ENCODE measurements around the gene INTS7. TPM values are rescaled to one million over a fixed set of nuclear protein-coding genes. Genes with fewer than 3 reads are reported as not detected.

The INTS7 gene
- polyA plus RNA-seq = 10 to 100 TPM in 1 of 4 donors, 1 to 10 TPM in 3; 6.0 to 15.7 (median 7.3) TPM
- long read RNA-seq, donor 1 = 0 reads
- long read RNA-seq, donor 2, full-length matches to known transcripts = 2 of 2 reads
- long read RNA-seq, donor 2, partial matches to known transcripts = 0 of 2 reads
- long read RNA-seq, donor 2, other reads (novel, unspliced or antisense) = 0 of 2 reads
- long read RNA-seq, donor 3 = 0 reads
- long read RNA-seq, donor 4 = 0 reads
- long read RNA-seq, donor 5 = 0 reads
- long read RNA-seq, donor 6 = 0 reads
- long read RNA-seq, donor 7 = 0 reads
- long read RNA-seq, donor 8 = 0 reads
- long read RNA-seq, donor 9, partial matches to known transcripts = 0 of 2 reads
- long read RNA-seq, donor 9, other reads (novel, unspliced or antisense) = 0 of 2 reads
- long read RNA-seq, donor 10, full-length matches to known transcripts = 5 of 5 reads
- long read RNA-seq, donor 10, partial matches to known transcripts = 0 of 5 reads
- long read RNA-seq, donor 10, other reads (novel, unspliced or antisense) = 0 of 5 reads

GRCh38 chr1:212035123-212035834 lies at the start of gene INTS7, which contains the start of gene DTL:
Gene INTS7 (minus strand): TSS chr1:212035557. CDS start chr1:212035437, 120 bp downstream.
Gene DTL (plus strand): TSS chr1:212035748. CDS start chr1:212035891, 143 bp downstream.
- no peaks in the 10 kb centered on the region for H3K36me3 ChIP-seq (ENCODE audit: control insufficient read depth in 3 of 3, insufficient read depth in 2 of 3, low read depth in 1 of 3, low read length in 3 of 3)
- H3K4me3 ChIP-seq (ENCODE audit: low read depth in 1 of 3, low read length in 3 of 3) = peak within 1 kb of the TSS; percentile 49 to 89 (median 74)
- peak within 1 kb of the TSS; percentile 82 to 91 (median 83) for H3K27ac ChIP-seq (ENCODE audit: low read depth in 1 of 3, low read length in 2 of 3)
- DNase-seq (peak; percentile 99 to 100), FAIRE-seq (no peak)
- H3K9me3 ChIP-seq (ENCODE audit: control insufficient read depth in 2 of 2, insufficient read depth in 1 of 2, low read depth in 1 of 2, low read length in 1 of 2) = no peaks in the 10 kb centered on the region
- peaks cover 0 to 12% (median 0%) of the 10 kb centered on the region in 3 donors for H3K4me1 ChIP-seq (ENCODE audit: control insufficient read depth in 3 of 3, insufficient read depth in 2 of 3, low read depth in 1 of 3, low read length in 2 of 3)
- H3K27me3 ChIP-seq (ENCODE audit: control insufficient read depth in 3 of 3, insufficient read depth in 3 of 3, low read length in 3 of 3) = no peaks in the 10 kb centered on the region
- 0 to 1% (median 0%) methylated on average over 52 to 53 of the region's 53 CpGs for WGBS, 3 donors

DNA sequence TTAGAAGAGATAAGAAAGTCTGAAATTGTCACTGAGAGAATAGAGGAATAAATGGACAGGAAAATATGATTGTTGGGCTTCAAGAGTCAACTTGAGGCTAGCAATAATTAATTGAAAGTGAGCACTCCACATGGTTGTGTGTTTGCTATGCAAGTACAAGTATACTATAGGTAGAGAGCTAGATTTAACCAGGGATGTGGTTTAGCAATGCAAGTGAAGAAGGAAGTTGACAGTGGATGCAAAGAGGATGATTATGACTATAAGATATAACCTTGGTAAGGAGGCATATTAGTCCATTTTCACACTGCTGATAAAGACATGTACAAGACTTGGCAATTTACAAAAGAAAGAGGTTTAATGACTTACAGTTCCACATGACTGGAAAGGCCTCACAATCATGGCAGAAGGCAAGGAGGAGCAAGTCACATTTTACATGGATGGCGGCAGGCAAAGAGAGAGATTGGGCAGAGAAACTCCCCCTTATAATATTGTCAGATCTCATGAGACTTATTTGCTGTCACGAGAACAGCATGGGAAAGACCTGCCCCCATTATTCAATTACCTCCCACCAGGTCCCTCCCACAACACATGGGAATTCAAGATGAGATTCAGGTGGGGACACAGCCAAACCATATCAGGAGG lies 47.5 kb upstream of the INTS7 start:
- no peak overlapping the region for H3K4me3 ChIP-seq (ENCODE audit: low read depth in 1 of 3, low read length in 3 of 3)
- no peaks in the 10 kb centered on the region for H3K27me3 ChIP-seq (ENCODE audit: control insufficient read depth in 3 of 3, insufficient read depth in 3 of 3, low read length in 3 of 3)
- no peak for FAIRE-seq
- no peaks in the 10 kb centered on the region for H3K9me3 ChIP-seq (ENCODE audit: control insufficient read depth in 2 of 2, insufficient read depth in 1 of 2, low read depth in 1 of 2, low read length in 1 of 2)
- H3K36me3 ChIP-seq (ENCODE audit: control insufficient read depth in 3 of 3, insufficient read depth in 2 of 3, low read depth in 1 of 3, low read length in 3 of 3) = peaks cover 0 to 5% (median 0%) of the 10 kb centered on the region in 3 donors
- DNase-seq = no peak
- no peak overlapping the region for H3K27ac ChIP-seq (ENCODE audit: low read depth in 1 of 3, low read length in 2 of 3)
- peaks cover 0 to 3% (median 0%) of the 10 kb centered on the region in 3 donors for H3K4me1 ChIP-seq (ENCODE audit: control insufficient read depth in 3 of 3, insufficient read depth in 2 of 3, low read depth in 1 of 3, low read length in 2 of 3)
- 97 to 98% (median 98%) methylated on average over 2 of the region's 2 CpGs for WGBS, 3 donors

DNA sequence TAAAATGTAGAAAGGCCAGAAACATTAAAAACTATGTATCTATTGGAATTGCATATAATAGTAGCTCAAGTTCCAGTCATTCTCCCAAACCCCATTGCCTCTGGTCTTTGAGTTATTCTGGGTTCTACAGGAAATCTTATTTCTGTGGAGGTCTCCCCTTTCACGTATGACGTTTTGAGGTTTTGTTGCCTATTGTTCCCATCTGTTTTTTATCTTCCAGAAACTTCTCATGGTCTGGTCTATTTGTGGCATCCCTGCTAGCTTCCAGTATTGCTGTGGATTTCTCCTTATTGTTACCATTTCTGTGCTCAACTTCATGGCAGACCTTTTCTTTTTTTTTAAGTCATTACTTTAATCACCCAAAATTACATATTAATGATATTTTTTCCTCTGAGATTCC lies 43.5 kb upstream of the INTS7 start:
- Histone ChIP-seq H3K27ac (ENCODE audit: low read depth in 1 of 3, low read length in 2 of 3) (no peak overlapping the region), H3K36me3 (ENCODE audit: control insufficient read depth in 3 of 3, insufficient read depth in 2 of 3, low read depth in 1 of 3, low read length in 3 of 3) (peaks cover 0 to 5% (median 0%) of the 10 kb centered on the region in 3 donors), H3K4me3 (ENCODE audit: low read depth in 1 of 3, low read length in 3 of 3) (no peak overlapping the region), H3K27me3 (ENCODE audit: control insufficient read depth in 3 of 3, insufficient read depth in 3 of 3, low read length in 3 of 3) (no peaks in the 10 kb centered on the region), H3K4me1 (ENCODE audit: control insufficient read depth in 3 of 3, insufficient read depth in 2 of 3, low read depth in 1 of 3, low read length in 2 of 3) (peaks cover 0 to 3% (median 0%) of the 10 kb centered on the region in 3 donors), H3K9me3 (ENCODE audit: control insufficient read depth in 2 of 2, insufficient read depth in 1 of 2, low read depth in 1 of 2, low read length in 1 of 2) (no peaks in the 10 kb centered on the region)
- FAIRE-seq (no peak), DNase-seq (no peak)
- WGBS, 3 donors = 89 to 98% (median 97%) methylated on average over 2 of the region's 2 CpGs

DNA sequence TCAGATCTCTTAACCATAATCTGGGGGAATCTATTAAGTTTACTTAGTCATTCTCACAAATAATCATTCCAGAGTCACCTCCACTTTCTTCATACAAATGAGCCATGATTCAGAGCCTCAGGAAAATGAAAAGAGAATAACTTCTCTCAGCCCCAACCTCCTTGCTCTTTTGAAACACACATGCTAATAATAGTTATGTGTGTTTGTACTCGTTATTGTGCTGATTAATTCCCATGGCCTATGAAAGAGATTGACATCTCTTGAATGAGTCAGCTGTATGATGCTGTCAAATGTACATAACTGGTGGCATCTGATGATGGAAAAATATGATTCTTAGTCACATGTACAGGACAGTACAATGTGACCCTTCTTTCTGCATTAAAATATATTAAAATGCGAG lies 41.7 kb upstream of the INTS7 start:
- H3K4me3 ChIP-seq (ENCODE audit: low read depth in 1 of 3, low read length in 3 of 3) = no peak overlapping the region
- H3K27ac ChIP-seq (ENCODE audit: low read depth in 1 of 3, low read length in 2 of 3) = no peak overlapping the region
- no peaks in the 10 kb centered on the region for H3K9me3 ChIP-seq (ENCODE audit: control insufficient read depth in 2 of 2, insufficient read depth in 1 of 2, low read depth in 1 of 2, low read length in 1 of 2)
- peaks cover 0 to 3% (median 0%) of the 10 kb centered on the region in 3 donors for H3K4me1 ChIP-seq (ENCODE audit: control insufficient read depth in 3 of 3, insufficient read depth in 2 of 3, low read depth in 1 of 3, low read length in 2 of 3)
- H3K36me3 ChIP-seq (ENCODE audit: control insufficient read depth in 3 of 3, insufficient read depth in 2 of 3, low read depth in 1 of 3, low read length in 3 of 3) = peaks cover 0 to 2% (median 0%) of the 10 kb centered on the region in 3 donors
- DNase-seq = no peak
- no peaks in the 10 kb centered on the region for H3K27me3 ChIP-seq (ENCODE audit: control insufficient read depth in 3 of 3, insufficient read depth in 3 of 3, low read length in 3 of 3)
- no peak for FAIRE-seq
- 69 to 76% (median 74%) methylated on average over 2 of the region's 2 CpGs for WGBS, 3 donors

DNA sequence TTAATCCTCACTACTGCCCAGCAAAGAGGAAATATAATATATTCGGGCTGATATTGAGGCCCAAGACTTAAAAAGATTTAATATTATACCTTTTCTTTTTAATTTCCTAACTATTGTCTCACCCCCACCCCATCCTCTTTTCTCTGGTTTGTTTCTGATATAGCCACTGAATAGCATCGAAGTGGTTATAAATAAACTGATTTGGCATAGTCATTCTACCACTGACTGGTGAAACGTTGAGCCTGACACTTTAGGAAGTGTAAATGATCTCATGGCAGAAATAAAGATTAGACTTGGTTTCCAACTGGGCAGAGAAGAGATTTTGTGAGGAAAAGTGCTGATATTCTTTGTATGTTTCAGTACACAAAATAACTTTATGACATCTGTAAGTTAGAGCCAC lies 39.5 kb upstream of the INTS7 start:
- WGBS, 3 donors = 60 to 86% (median 73%) methylated on average over 3 of the region's 3 CpGs

DNA sequence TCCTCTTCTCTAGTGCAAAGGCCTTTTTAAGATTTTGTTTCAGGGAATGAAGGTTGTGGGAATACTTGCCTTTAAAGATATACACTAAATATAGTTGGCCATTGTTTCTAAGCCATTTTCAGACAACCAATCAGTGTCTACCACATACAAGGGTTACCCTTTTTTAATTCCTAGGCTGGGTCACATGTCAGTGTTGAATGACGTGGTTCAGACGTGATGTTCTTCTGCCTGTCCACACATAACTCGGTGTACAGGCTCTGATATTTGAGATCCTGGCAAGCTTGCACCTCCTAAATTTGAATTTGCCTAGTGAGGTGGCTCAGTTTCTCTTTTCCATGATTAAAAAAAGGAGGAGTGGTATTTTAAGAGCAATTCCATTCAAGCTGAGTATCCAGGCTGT lies 39.0 kb upstream of the INTS7 start:
- no peaks in the 10 kb centered on the region for H3K27me3 ChIP-seq (ENCODE audit: control insufficient read depth in 3 of 3, insufficient read depth in 3 of 3, low read length in 3 of 3)
- H3K4me3 ChIP-seq (ENCODE audit: low read depth in 1 of 3, low read length in 3 of 3) = no peak overlapping the region
- WGBS, 3 donors = 94 to 97% (median 97%) methylated on average over 3 of the region's 3 CpGs
- no peak overlapping the region for H3K27ac ChIP-seq (ENCODE audit: low read depth in 1 of 3, low read length in 2 of 3)
- FAIRE-seq = no peak
- H3K9me3 ChIP-seq (ENCODE audit: control insufficient read depth in 2 of 2, insufficient read depth in 1 of 2, low read depth in 1 of 2, low read length in 1 of 2) = no peaks in the 10 kb centered on the region
- DNase-seq = no peak
- no peaks in the 10 kb centered on the region for H3K36me3 ChIP-seq (ENCODE audit: control insufficient read depth in 3 of 3, insufficient read depth in 2 of 3, low read depth in 1 of 3, low read length in 3 of 3)
- no peaks in the 10 kb centered on the region for H3K4me1 ChIP-seq (ENCODE audit: control insufficient read depth in 3 of 3, insufficient read depth in 2 of 3, low read depth in 1 of 3, low read length in 2 of 3)

More for the DNA sequence above, 39.5 kb upstream of the INTS7 start:
- H3K4me3 ChIP-seq (ENCODE audit: low read depth in 1 of 3, low read length in 3 of 3) = no peak overlapping the region
- H3K36me3 ChIP-seq (ENCODE audit: control insufficient read depth in 3 of 3, insufficient read depth in 2 of 3, low read depth in 1 of 3, low read length in 3 of 3) = no peaks in the 10 kb centered on the region
- FAIRE-seq (no peak), DNase-seq (no peak)
- no peak overlapping the region for H3K27ac ChIP-seq (ENCODE audit: low read depth in 1 of 3, low read length in 2 of 3)
- H3K9me3 ChIP-seq (ENCODE audit: control insufficient read depth in 2 of 2, insufficient read depth in 1 of 2, low read depth in 1 of 2, low read length in 1 of 2) = no peaks in the 10 kb centered on the region
- H3K4me1 ChIP-seq (ENCODE audit: control insufficient read depth in 3 of 3, insufficient read depth in 2 of 3, low read depth in 1 of 3, low read length in 2 of 3) = peaks cover 0 to 2% (median 0%) of the 10 kb centered on the region in 3 donors
- no peaks in the 10 kb centered on the region for H3K27me3 ChIP-seq (ENCODE audit: control insufficient read depth in 3 of 3, insufficient read depth in 3 of 3, low read length in 3 of 3)

GRCh38 chr1:212073490-212073889 lies 38.1 kb upstream of the INTS7 start:
- DNase-seq (no peak), FAIRE-seq (no peak)
- Histone ChIP-seq H3K27ac (ENCODE audit: low read depth in 1 of 3, low read length in 2 of 3) (no peak overlapping the region), H3K4me3 (ENCODE audit: low read depth in 1 of 3, low read length in 3 of 3) (no peak overlapping the region), H3K36me3 (ENCODE audit: control insufficient read depth in 3 of 3, insufficient read depth in 2 of 3, low read depth in 1 of 3, low read length in 3 of 3) (no peaks in the 10 kb centered on the region), H3K4me1 (ENCODE audit: control insufficient read depth in 3 of 3, insufficient read depth in 2 of 3, low read depth in 1 of 3, low read length in 2 of 3) (no peaks in the 10 kb centered on the region), H3K9me3 (ENCODE audit: control insufficient read depth in 2 of 2, insufficient read depth in 1 of 2, low read depth in 1 of 2, low read length in 1 of 2) (no peaks in the 10 kb centered on the region), H3K27me3 (ENCODE audit: control insufficient read depth in 3 of 3, insufficient read depth in 3 of 3, low read length in 3 of 3) (no peaks in the 10 kb centered on the region)
- 95 to 98% (median 95%) methylated on average over 1 of the region's 1 CpG for WGBS, 3 donors

- Histone ChIP-seq H3K4me3 (ENCODE audit: low read depth in 1 of 3, low read length in 3 of 3) (no peak overlapping the region), H3K27ac (ENCODE audit: low read depth in 1 of 3, low read length in 2 of 3) (no peak overlapping the region), H3K27me3 (ENCODE audit: control insufficient read depth in 3 of 3, insufficient read depth in 3 of 3, low read length in 3 of 3) (no peaks in the 10 kb centered on the region), H3K4me1 (ENCODE audit: control insufficient read depth in 3 of 3, insufficient read depth in 2 of 3, low read depth in 1 of 3, low read length in 2 of 3) (no peaks in the 10 kb centered on the region), H3K36me3 (ENCODE audit: control insufficient read depth in 3 of 3, insufficient read depth in 2 of 3, low read depth in 1 of 3, low read length in 3 of 3) (no peaks in the 10 kb centered on the region), H3K9me3 (ENCODE audit: control insufficient read depth in 2 of 2, insufficient read depth in 1 of 2, low read depth in 1 of 2, low read length in 1 of 2) (no peaks in the 10 kb centered on the region)
- no peak for FAIRE-seq
- WGBS, 3 donors = 73 to 89% (median 85%) methylated on average over 1 of the region's 1 CpG
- DNase-seq = no peak
Measured at GRCh38 chr1:212072047-212072446, 36.7 kb upstream of the INTS7 start.
